GM19324 (cell line): ENCODE measurements around the gene GUCD1.
"Not testable (repeated sequence)": the region's sequence is repeated elsewhere in the genome, so short reads cannot be mapped to it uniquely, and the experiment has no call there.

Experiments
- ATAC-seq: cut with Tn5 transposase; IDR thresholded peaks from one replicate; pipeline ENCODE4 v1.9.1; 2021; ENCODE audit warnings: mild to moderate bottlenecking, moderate library complexity; ENCODE audit not compliant: unreplicated experiment, low FRiP score

The GUCD1 gene

GRCh38 chr22:24536089-24536488 is 18.8 kb downstream of the GUCD1 start:
- no peak for ATAC-seq

- ATAC-seq: no peak
Observed at GRCh38 chr22:24535348-24535747, 19.6 kb downstream of the GUCD1 start.

- no peak for ATAC-seq
Observed at GRCh38 chr22:24532075-24532474, 22.9 kb downstream of the GUCD1 start.

GRCh38 chr22:24530968-24531367 is 24.0 kb downstream of the GUCD1 start:
- ATAC-seq: not testable (repeated sequence)

- ATAC-seq: no peak
Observed at GRCh38 chr22:24529898-24530297, 25.0 kb downstream of the GUCD1 start.

- ATAC-seq: no peak
Observed at GRCh38 chr22:24526191-24526590, 28.7 kb downstream of the GUCD1 start.

- peak; percentile 77 for ATAC-seq
Observed at GRCh38 chr22:24525416-24526037, 29.4 kb downstream of the GUCD1 start.

GRCh38 chr22:24523873-24524272 is 31.1 kb downstream of the GUCD1 start:
- ATAC-seq: no peak

GRCh38 chr22:24521791-24522245 is 33.1 kb downstream of the GUCD1 start:
- no peak for ATAC-seq

GRCh38 chr22:24519496-24519895 is 35.4 kb downstream of the GUCD1 start:
- no peak for ATAC-seq

- no peak for ATAC-seq
Observed at GRCh38 chr22:24518771-24519485, 36.0 kb downstream of the GUCD1 start.

GRCh38 chr22:24518228-24518627 is 36.7 kb downstream of the GUCD1 start:
- ATAC-seq: no peak

- ATAC-seq: no peak
Observed at GRCh38 chr22:24517446-24517845, 37.5 kb downstream of the GUCD1 start.

GRCh38 chr22:24516301-24516737 is 38.6 kb downstream of the GUCD1 start:
- ATAC-seq: no peak

- no peak for ATAC-seq
Observed at GRCh38 chr22:24515027-24515338, 40.0 kb downstream of the GUCD1 start.

- no peak for ATAC-seq
Observed at GRCh38 chr22:24514241-24515026, 40.5 kb downstream of the GUCD1 start.

GRCh38 chr22:24513378-24514240 is 41.3 kb downstream of the GUCD1 start:
- no peak for ATAC-seq

GRCh38 chr22:24512043-24512442 is 42.9 kb downstream of the GUCD1 start:
- ATAC-seq: no peak

GRCh38 chr22:24510637-24511625 is 44.0 kb downstream of the GUCD1 start:
- no peak for ATAC-seq
